HL-60 (cell line): Measurements from ENCODE around the gene MAFG.

Experiments used
- DNase-seq, 2 experiments: peaks; one replicate each; pipeline ENCODE4 v3.0.0-alpha.2; 2010 to 2020; ENCODE audit warnings: low read depth in 1 of 2, low spot score in 1 of 2
- H3K27ac ChIP-seq: fragments of 250-450 bp; sonication (Bioruptor Pico); replicated peaks from 2 replicates; pipeline ENCODE4 v1.5.1; 2020; ENCODE audit warnings: mild to moderate bottlenecking, moderate library complexity
- H3K27me3 ChIP-seq: fragments of 250-450 bp; sonication (Bioruptor Pico); 2 replicates; pipeline ENCODE4 v1.5.1; 2021; ENCODE audit warnings: mild to moderate bottlenecking, moderate library complexity; ENCODE audit not compliant: insufficient read depth, poor library complexity, severe bottlenecking
- H3K4me3 ChIP-seq: replicated peaks from 2 replicates; pipeline ENCODE4 v1.5.1; 2011; ENCODE audit warnings: mild to moderate bottlenecking, control low read depth, low read length; ENCODE audit not compliant: insufficient read depth
- CTCF ChIP-seq: IDR thresholded peaks from one replicate; pipeline ENCODE4 v1.5.1; 2011; ENCODE audit warnings: low read length, control low read depth, inconsistent platforms; ENCODE audit not compliant: insufficient read depth
- GABPA ChIP-seq: IDR thresholded peaks from 2 replicates; pipeline ENCODE4 v1.6.1; 2012; ENCODE audit warnings: low read depth
- POLR2AphosphoS5 ChIP-seq: IDR thresholded peaks from 2 replicates; pipeline ENCODE4 v1.6.1; 2012; ENCODE audit warnings: low read depth
- SPI1 ChIP-seq: IDR thresholded peaks from 2 replicates; pipeline ENCODE4 v1.6.1; 2012; ENCODE audit warnings: low read depth, mild to moderate bottlenecking, borderline replicate concordance
- TF ChIP-seq, protein P1 (sequence below): IDR thresholded peaks from 2 replicates; pipeline ENCODE4 v1.6.1; 2012; ENCODE audit warnings: low read depth; ENCODE audit not compliant: insufficient replicate concordance

The MAFG gene

GRCh38 chr17:81947189-81947588, 19.7 kb upstream of the MAFG start, which contains the start of gene MYADML2:
Gene MYADML2 (minus strand): TSS chr17:81947233. CDS start chr17:81941741, 5,492 bp downstream.
- no peaks in the 10 kb centered on the region for H3K27me3 ChIP-seq
- H3K27ac ChIP-seq = no peak within 1 kb of the TSS
- TF ChIP-seq POLR2AphosphoS5 (no peak), SPI1 (no peak), GABPA (no peak), CTCF (no peak)
- TF ChIP-seq, protein P1, sequence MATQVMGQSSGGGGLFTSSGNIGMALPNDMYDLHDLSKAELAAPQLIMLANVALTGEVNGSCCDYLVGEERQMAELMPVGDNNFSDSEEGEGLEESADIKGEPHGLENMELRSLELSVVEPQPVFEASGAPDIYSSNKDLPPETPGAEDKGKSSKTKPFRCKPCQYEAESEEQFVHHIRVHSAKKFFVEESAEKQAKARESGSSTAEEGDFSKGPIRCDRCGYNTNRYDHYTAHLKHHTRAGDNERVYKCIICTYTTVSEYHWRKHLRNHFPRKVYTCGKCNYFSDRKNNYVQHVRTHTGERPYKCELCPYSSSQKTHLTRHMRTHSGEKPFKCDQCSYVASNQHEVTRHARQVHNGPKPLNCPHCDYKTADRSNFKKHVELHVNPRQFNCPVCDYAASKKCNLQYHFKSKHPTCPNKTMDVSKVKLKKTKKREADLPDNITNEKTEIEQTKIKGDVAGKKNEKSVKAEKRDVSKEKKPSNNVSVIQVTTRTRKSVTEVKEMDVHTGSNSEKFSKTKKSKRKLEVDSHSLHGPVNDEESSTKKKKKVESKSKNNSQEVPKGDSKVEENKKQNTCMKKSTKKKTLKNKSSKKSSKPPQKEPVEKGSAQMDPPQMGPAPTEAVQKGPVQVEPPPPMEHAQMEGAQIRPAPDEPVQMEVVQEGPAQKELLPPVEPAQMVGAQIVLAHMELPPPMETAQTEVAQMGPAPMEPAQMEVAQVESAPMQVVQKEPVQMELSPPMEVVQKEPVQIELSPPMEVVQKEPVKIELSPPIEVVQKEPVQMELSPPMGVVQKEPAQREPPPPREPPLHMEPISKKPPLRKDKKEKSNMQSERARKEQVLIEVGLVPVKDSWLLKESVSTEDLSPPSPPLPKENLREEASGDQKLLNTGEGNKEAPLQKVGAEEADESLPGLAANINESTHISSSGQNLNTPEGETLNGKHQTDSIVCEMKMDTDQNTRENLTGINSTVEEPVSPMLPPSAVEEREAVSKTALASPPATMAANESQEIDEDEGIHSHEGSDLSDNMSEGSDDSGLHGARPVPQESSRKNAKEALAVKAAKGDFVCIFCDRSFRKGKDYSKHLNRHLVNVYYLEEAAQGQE = no peak
- no peak within 1 kb of the TSS for H3K4me3 ChIP-seq
- no peak for DNase-seq

DNA sequence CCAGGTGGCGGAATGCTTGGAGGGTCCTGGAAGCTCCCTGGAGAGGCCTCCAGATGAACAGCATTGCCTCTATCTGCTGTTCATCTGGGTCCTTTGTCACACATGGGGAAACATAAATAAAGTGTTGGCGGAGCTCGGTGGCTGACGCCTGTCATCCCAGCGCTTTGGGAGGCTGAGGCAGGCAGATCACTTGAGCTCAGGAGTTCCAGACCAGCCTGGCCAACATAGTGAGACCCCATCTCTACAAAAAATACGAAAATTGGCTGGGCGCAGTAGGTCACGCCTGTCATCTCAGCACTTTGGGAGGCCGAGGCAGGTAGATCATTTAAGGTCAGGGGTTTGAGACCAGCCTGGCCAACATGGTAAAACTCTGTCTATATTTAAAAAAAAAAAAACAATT, 17.3 kb upstream of the MAFG start:
- Histone ChIP-seq H3K27me3 (peaks cover 4% of the 10 kb centered on the region), H3K27ac (no peak overlapping the region), H3K4me3 (no peak overlapping the region)
- no peak for TF ChIP-seq POLR2AphosphoS5
- no peak for TF ChIP-seq CTCF
- no peak for TF ChIP-seq SPI1
- TF ChIP-seq, protein P1 = no peak
- TF ChIP-seq GABPA = no peak
- DNase-seq = no peak

DNA sequence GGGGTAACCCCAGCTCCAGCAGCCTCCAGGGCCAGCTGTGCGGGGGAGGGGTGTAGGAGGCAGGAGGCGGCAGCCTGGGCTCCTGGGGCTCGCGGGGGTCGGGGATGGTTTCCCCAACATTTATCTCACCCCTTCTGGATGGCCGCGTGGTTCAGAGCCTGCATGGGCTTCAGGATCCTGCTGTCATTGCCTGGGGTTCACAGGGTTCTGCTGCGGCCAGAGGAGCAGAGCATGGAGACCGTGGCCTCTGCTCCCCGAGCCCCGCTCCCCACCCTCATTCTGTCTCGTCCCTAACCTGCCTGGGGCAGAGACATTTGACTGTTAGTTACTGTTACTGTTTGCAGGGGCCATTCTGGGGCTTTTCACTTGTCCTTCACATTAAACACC, 14.6 kb upstream of the MAFG start:
- no peak for TF ChIP-seq SPI1
- TF ChIP-seq GABPA = no peak
- TF ChIP-seq POLR2AphosphoS5 = no peak
- TF ChIP-seq, protein P1 = no peak
- no peak for TF ChIP-seq CTCF
- H3K27me3 ChIP-seq = peaks cover 4% of the 10 kb centered on the region
- DNase-seq = no peak
- H3K27ac ChIP-seq = no peak overlapping the region
- no peak overlapping the region for H3K4me3 ChIP-seq
